Rectal smooth muscle tissue (tissue), 1 donor: ENCODE results near the gene SKIL.

ENCODE experiments used
- H3K27ac ChIP-seq: one replicate; pipeline ENCODE4 v1.7.0; 2013; ENCODE audit warnings: low read depth, low read length, inconsistent platforms
- H3K27me3 ChIP-seq: one replicate; pipeline ENCODE4 v1.7.0; 2013; ENCODE audit warnings: low read length; ENCODE audit not compliant: control insufficient read depth, insufficient read depth
- H3K36me3 ChIP-seq: one replicate; pipeline ENCODE4 v1.7.0; 2013; ENCODE audit warnings: low read length; ENCODE audit not compliant: control insufficient read depth, insufficient read depth
- H3K4me1 ChIP-seq: one replicate; pipeline ENCODE4 v1.7.0; 2013; ENCODE audit warnings: low read length; ENCODE audit not compliant: control insufficient read depth, insufficient read depth
- H3K4me3 ChIP-seq: one replicate; pipeline ENCODE4 v1.7.0; 2013; ENCODE audit warnings: low read length
- H3K9ac ChIP-seq: one replicate; pipeline ENCODE4 v1.7.0; 2013; ENCODE audit warnings: low read length

Gene SKIL

GRCh38 chr3:170419557-170420087, 62.1 kb downstream of the SKIL start:
- no peak overlapping the region for H3K9ac ChIP-seq
- H3K27ac ChIP-seq, result no peak overlapping the region
- H3K36me3 ChIP-seq, result no peaks in the 10 kb centered on the region
- H3K4me3 ChIP-seq, result peak overlapping the region; percentile 55
- peaks cover 7% of the 10 kb centered on the region for H3K27me3 ChIP-seq
- H3K4me1 ChIP-seq, result no peaks in the 10 kb centered on the region

- Histone ChIP-seq H3K27me3 (peaks cover 7% of the 10 kb centered on the region), H3K36me3 (no peaks in the 10 kb centered on the region), H3K4me1 (no peaks in the 10 kb centered on the region), H3K9ac (no peak overlapping the region), H3K27ac (no peak overlapping the region), H3K4me3 (peak overlapping the region; percentile 55)
Observed at GRCh38 chr3:170420307-170420821, 62.8 kb downstream of the SKIL start.

- no peak overlapping the region for H3K27ac ChIP-seq
- no peaks in the 10 kb centered on the region for H3K36me3 ChIP-seq
- H3K27me3 ChIP-seq, result peaks cover 7% of the 10 kb centered on the region
- no peak overlapping the region for H3K9ac ChIP-seq
- H3K4me1 ChIP-seq, result no peaks in the 10 kb centered on the region
- no peak overlapping the region for H3K4me3 ChIP-seq
Observed at GRCh38 chr3:170421111-170421641, 63.7 kb downstream of the SKIL start.

GRCh38 chr3:170421758-170422157, 64.2 kb downstream of the SKIL start:
- Histone ChIP-seq H3K4me3 (no peak overlapping the region), H3K27ac (no peak overlapping the region), H3K4me1 (no peaks in the 10 kb centered on the region), H3K27me3 (peaks cover 7% of the 10 kb centered on the region), H3K36me3 (no peaks in the 10 kb centered on the region), H3K9ac (no peak overlapping the region)

- Histone ChIP-seq H3K4me3 (no peak overlapping the region), H3K4me1 (no peaks in the 10 kb centered on the region), H3K9ac (no peak overlapping the region), H3K36me3 (no peaks in the 10 kb centered on the region), H3K27ac (no peak overlapping the region), H3K27me3 (peaks cover 7% of the 10 kb centered on the region)
Observed at GRCh38 chr3:170423001-170423615, 65.6 kb downstream of the SKIL start.

GRCh38 chr3:170424879-170425278, 67.4 kb downstream of the SKIL start:
- Histone ChIP-seq H3K9ac (no peak overlapping the region), H3K4me1 (no peaks in the 10 kb centered on the region), H3K27me3 (no peaks in the 10 kb centered on the region), H3K4me3 (no peak overlapping the region), H3K36me3 (no peaks in the 10 kb centered on the region), H3K27ac (no peak overlapping the region)

GRCh38 chr3:170425491-170426239, 68.2 kb downstream of the SKIL start:
- no peak overlapping the region for H3K27ac ChIP-seq

GRCh38 chr3:170426240-170426797, 68.8 kb downstream of the SKIL start:
- Histone ChIP-seq H3K4me3 (no peak overlapping the region), H3K27ac (no peak overlapping the region), H3K9ac (no peak overlapping the region), H3K27me3 (no peaks in the 10 kb centered on the region), H3K4me1 (no peaks in the 10 kb centered on the region), H3K36me3 (no peaks in the 10 kb centered on the region)

More at GRCh38 chr3:170425491-170426239, 68.2 kb downstream of the SKIL start:
- Histone ChIP-seq H3K36me3 (no peaks in the 10 kb centered on the region), H3K4me1 (no peaks in the 10 kb centered on the region), H3K9ac (no peak overlapping the region), H3K4me3 (no peak overlapping the region), H3K27me3 (no peaks in the 10 kb centered on the region)

GRCh38 chr3:170428095-170428494, 70.6 kb downstream of the SKIL start:
- Histone ChIP-seq H3K9ac (no peak overlapping the region), H3K27me3 (no peaks in the 10 kb centered on the region), H3K36me3 (no peaks in the 10 kb centered on the region), H3K4me3 (no peak overlapping the region), H3K4me1 (no peaks in the 10 kb centered on the region), H3K27ac (no peak overlapping the region)

GRCh38 chr3:170429050-170429449, 71.5 kb downstream of the SKIL start:
- H3K4me3 ChIP-seq, result no peak overlapping the region
- no peaks in the 10 kb centered on the region for H3K27me3 ChIP-seq
- H3K4me1 ChIP-seq, result no peaks in the 10 kb centered on the region
- H3K27ac ChIP-seq, result no peak overlapping the region
- no peaks in the 10 kb centered on the region for H3K36me3 ChIP-seq
- no peak overlapping the region for H3K9ac ChIP-seq

GRCh38 chr3:170431054-170431453, 73.5 kb downstream of the SKIL start:
- Histone ChIP-seq H3K36me3 (no peaks in the 10 kb centered on the region), H3K27ac (no peak overlapping the region), H3K4me3 (no peak overlapping the region), H3K27me3 (no peaks in the 10 kb centered on the region), H3K9ac (no peak overlapping the region), H3K4me1 (no peaks in the 10 kb centered on the region)

GRCh38 chr3:170432416-170432815, 74.9 kb downstream of the SKIL start:
- Histone ChIP-seq H3K4me3 (no peak overlapping the region), H3K36me3 (no peaks in the 10 kb centered on the region), H3K27ac (no peak overlapping the region), H3K4me1 (no peaks in the 10 kb centered on the region), H3K27me3 (no peaks in the 10 kb centered on the region), H3K9ac (no peak overlapping the region)
